GM23338 (cell line): ENCODE data around the gene KCND2. TPM values are rescaled to one million over a fixed set of nuclear protein-coding genes. Genes with fewer than 3 reads are reported as not detected.

ENCODE experiments used
- ATAC-seq: fragments of 200-7000 bp; cut with Tn5 transposase; 3 replicates; pipeline ENCODE4 v1.9.1; 2020
- DNase-seq: peaks from one replicate; pipeline ENCODE4 v3.0.0-alpha.2; 2015; ENCODE audit warnings: low spot score
- H2AFZ ChIP-seq: fragments of 200-600 bp; sonication (generic); 2 replicates; pipeline ENCODE4 v1.8.0; 2016; ENCODE audit warnings: antibody characterized with exemption, mild to moderate bottlenecking, moderate library complexity
- H3F3A ChIP-seq: fragments of 200-600 bp; sonication (generic); replicated peaks from 2 replicates; pipeline ENCODE4 v1.8.0; 2017; ENCODE audit warnings: antibody characterized with exemption, mixed run types, low read depth
- H3K27ac ChIP-seq: fragments of 200-600 bp; sonication (generic); 2 replicates; pipeline ENCODE4 v1.6.1; 2016; ENCODE audit warnings: low read depth
- H3K27me3 ChIP-seq: fragments of 200-600 bp; sonication (generic); 2 replicates; pipeline ENCODE4 v1.8.0; 2016; ENCODE audit warnings: mild to moderate bottlenecking, mixed run types, moderate library complexity; ENCODE audit not compliant: insufficient read depth
- H3K36me3 ChIP-seq: fragments of 200-600 bp; sonication (generic); 2 replicates; pipeline ENCODE4 v1.8.0; 2016; ENCODE audit warnings: mild to moderate bottlenecking; ENCODE audit not compliant: insufficient read depth
- H3K4me1 ChIP-seq: fragments of 200-600 bp; sonication (generic); 2 replicates; pipeline ENCODE4 v1.8.0; 2016; ENCODE audit warnings: mild to moderate bottlenecking, moderate library complexity; ENCODE audit not compliant: insufficient read depth
- H3K4me2 ChIP-seq: fragments of 200-600 bp; sonication (generic); 2 replicates; pipeline ENCODE4 v1.7.1; 2017; ENCODE audit warnings: mixed run types
- H3K4me3 ChIP-seq: fragments of 200-600 bp; sonication (generic); 2 replicates; pipeline ENCODE4 v1.6.1; 2016; ENCODE audit warnings: mixed run types
- H3K79me2 ChIP-seq: fragments of 200-600 bp; sonication (generic); replicated peaks from 2 replicates; pipeline ENCODE4 v1.8.0; 2017; ENCODE audit warnings: mild to moderate bottlenecking; ENCODE audit not compliant: insufficient read depth
- H3K9me2 ChIP-seq: fragments of 200-600 bp; sonication (generic); 2 replicates; pipeline ENCODE4 v1.8.0; 2017; ENCODE audit not compliant: insufficient read depth
- H4K20me1 ChIP-seq: fragments of 200-600 bp; sonication (generic); replicated peaks from 2 replicates; pipeline ENCODE4 v1.8.0; 2017; ENCODE audit warnings: mild to moderate bottlenecking; ENCODE audit not compliant: insufficient read depth
- H3K27ac Mint-ChIP-seq: 2 replicates; pipeline ENCODE4 v1.8.0; 2020; ENCODE audit warnings: inconsistent platforms, mild to moderate bottlenecking, moderate library complexity, mixed read lengths
- H3K27me3 Mint-ChIP-seq: 3 replicates; pipeline ENCODE4 v1.8.0; 2022; ENCODE audit warnings: low read depth, mild to moderate bottlenecking, moderate library complexity, mixed read lengths, inconsistent platforms; ENCODE audit not compliant: insufficient read depth, poor library complexity
- H3K36me3 Mint-ChIP-seq: 3 replicates; pipeline ENCODE4 v1.8.0; 2021; ENCODE audit warnings: low read depth, mild to moderate bottlenecking, inconsistent platforms, moderate library complexity, mixed read lengths
- H3K4me1 Mint-ChIP-seq: 3 replicates; pipeline ENCODE4 v1.8.0; 2020; ENCODE audit warnings: mild to moderate bottlenecking, inconsistent platforms, mixed read lengths
- H3K4me3 Mint-ChIP-seq: 3 replicates; pipeline ENCODE4 v1.8.0; 2021; ENCODE audit warnings: moderate library complexity, mild to moderate bottlenecking, inconsistent platforms, mixed read lengths
- H3K9me3 Mint-ChIP-seq: 3 replicates; pipeline ENCODE4 v1.8.0; 2020; ENCODE audit warnings: moderate library complexity, mild to moderate bottlenecking, inconsistent platforms, mixed read lengths
- CREB1 ChIP-seq: fragments of 250-450 bp; sonication (Bioruptor Pico); IDR thresholded peaks from 2 replicates; pipeline ENCODE4 v1.5.0; 2020; ENCODE audit warnings: low read depth, mild to moderate bottlenecking, moderate library complexity
- EZH2 ChIP-seq: fragments of 200-600 bp; sonication (generic); IDR thresholded peaks from one replicate; pipeline ENCODE4 v1.8.0; 2017; ENCODE audit warnings: antibody characterized with exemption, mild to moderate bottlenecking, low read depth; ENCODE audit not compliant: unreplicated experiment
- JUNB ChIP-seq: IDR thresholded peaks from one replicate; pipeline ENCODE4 v1.6.1; 2016; ENCODE audit warnings: antibody characterized with exemption; ENCODE audit not compliant: unreplicated experiment
- NANOG ChIP-seq: IDR thresholded peaks from 2 replicates; pipeline ENCODE4 v1.6.1; 2016; ENCODE audit warnings: antibody characterized with exemption, borderline replicate concordance
- POLR2AphosphoS5 ChIP-seq: IDR thresholded peaks from 2 replicates; pipeline ENCODE4 v1.6.1; 2016; ENCODE audit warnings: antibody characterized with exemption, low read depth
- STAT1 ChIP-seq: IDR thresholded peaks from one replicate; pipeline ENCODE4 v1.6.1; 2016; ENCODE audit warnings: antibody characterized with exemption; ENCODE audit not compliant: unreplicated experiment
- ZNF331 ChIP-seq: fragments of 250-450 bp; sonication (Bioruptor Pico); IDR thresholded peaks from 2 replicates; pipeline ENCODE4 v1.5.0; 2020; ENCODE audit warnings: low read depth, mild to moderate bottlenecking, moderate library complexity
- polyA plus RNA-seq: library from polyadenylated mRNA; unstranded; fragments of >200 nt; fragmentation: Nextera tagmentation; extraction: Ambion mirVana; gene quantifications from 2 replicates; pipeline ENCODE4 v1.2.1, GENCODE V29; 2016
- total RNA-seq: library from RNA; depleted of rRNA; stranded (reverse); fragments of >200 nt; shearing (Covaris generic); gene quantifications from 2 replicates; pipeline ENCODE4 v1.2.3, GENCODE V29; 2014
- TF ChIP-seq, protein P1 (sequence below), 2 experiments: fragments of 200-600 bp in 1 of 2; sonication (generic) in 1 of 2; conservative IDR thresholded peaks; 2 replicates each; pipeline versions ENCODE4 v1.5.1 to v1.6.1; 2016 to 2017; ENCODE audit warnings: antibody characterized with exemption in 2 of 2, low read depth in 2 of 2, mild to moderate bottlenecking in 2 of 2, moderate library complexity in 1 of 2
- TF ChIP-seq, protein P2 (sequence below): IDR thresholded peaks from one replicate; pipeline ENCODE4 v1.6.1; 2018; ENCODE audit warnings: antibody characterized with exemption; ENCODE audit not compliant: unreplicated experiment
- TF ChIP-seq, protein P3 (sequence below): IDR thresholded peaks from 2 replicates; pipeline ENCODE4 v1.6.1; 2016; ENCODE audit warnings: antibody characterized with exemption

The KCND2 gene
- total and polyA plus RNA-seq, 2 experiments from 2014 or later: 7.1 to 15.6 TPM

DNA sequence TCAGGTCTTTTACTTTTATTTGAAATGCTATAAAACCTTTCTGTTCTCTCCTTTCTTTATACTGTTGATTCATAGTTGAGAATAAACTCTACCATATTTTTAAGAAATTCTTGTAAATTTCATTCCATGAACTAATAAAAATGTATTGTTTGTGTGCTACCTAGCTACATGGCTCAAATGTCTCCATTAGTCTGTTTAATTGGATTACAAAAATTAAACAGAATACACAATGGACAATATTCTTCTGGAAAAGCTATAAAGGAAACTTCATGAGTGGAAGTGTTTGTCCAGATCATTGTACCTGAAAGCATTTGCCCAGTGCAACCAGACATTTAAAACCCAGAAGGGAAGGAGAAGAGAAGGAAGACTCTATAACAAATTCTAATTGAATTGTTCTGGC is 20.1 kb downstream of the KCND2 start:
- H3K4me3 Mint-ChIP-seq: no peak overlapping the region
- ATAC-seq (no peak), DNase-seq (no peak)
- Histone ChIP-seq H3K27ac (no peak overlapping the region), H3K79me2 (no peaks in the 10 kb centered on the region), H3K36me3 (no peaks in the 10 kb centered on the region), H4K20me1 (no peaks in the 10 kb centered on the region), H3K4me2 (no peak overlapping the region), H3K4me1 (no peaks in the 10 kb centered on the region), H3F3A (no peaks in the 10 kb centered on the region), H3K27me3 (no peaks in the 10 kb centered on the region), H2AFZ (no peak overlapping the region), H3K4me3 (no peak overlapping the region), H3K9me2 (no peaks in the 10 kb centered on the region)
- TF ChIP-seq EZH2: no peak
- TF ChIP-seq JUNB: no peak
- TF ChIP-seq CREB1 (CRISPR knock-in tag): no peak
- TF ChIP-seq STAT1: no peak
- TF ChIP-seq NANOG: no peak
- TF ChIP-seq, protein P1, sequence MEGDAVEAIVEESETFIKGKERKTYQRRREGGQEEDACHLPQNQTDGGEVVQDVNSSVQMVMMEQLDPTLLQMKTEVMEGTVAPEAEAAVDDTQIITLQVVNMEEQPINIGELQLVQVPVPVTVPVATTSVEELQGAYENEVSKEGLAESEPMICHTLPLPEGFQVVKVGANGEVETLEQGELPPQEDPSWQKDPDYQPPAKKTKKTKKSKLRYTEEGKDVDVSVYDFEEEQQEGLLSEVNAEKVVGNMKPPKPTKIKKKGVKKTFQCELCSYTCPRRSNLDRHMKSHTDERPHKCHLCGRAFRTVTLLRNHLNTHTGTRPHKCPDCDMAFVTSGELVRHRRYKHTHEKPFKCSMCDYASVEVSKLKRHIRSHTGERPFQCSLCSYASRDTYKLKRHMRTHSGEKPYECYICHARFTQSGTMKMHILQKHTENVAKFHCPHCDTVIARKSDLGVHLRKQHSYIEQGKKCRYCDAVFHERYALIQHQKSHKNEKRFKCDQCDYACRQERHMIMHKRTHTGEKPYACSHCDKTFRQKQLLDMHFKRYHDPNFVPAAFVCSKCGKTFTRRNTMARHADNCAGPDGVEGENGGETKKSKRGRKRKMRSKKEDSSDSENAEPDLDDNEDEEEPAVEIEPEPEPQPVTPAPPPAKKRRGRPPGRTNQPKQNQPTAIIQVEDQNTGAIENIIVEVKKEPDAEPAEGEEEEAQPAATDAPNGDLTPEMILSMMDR (conservative IDR thresholded peaks at IDR 0.05; ENCODE audit: low read depth in 2 of 2): no peak
- TF ChIP-seq, protein P2, sequence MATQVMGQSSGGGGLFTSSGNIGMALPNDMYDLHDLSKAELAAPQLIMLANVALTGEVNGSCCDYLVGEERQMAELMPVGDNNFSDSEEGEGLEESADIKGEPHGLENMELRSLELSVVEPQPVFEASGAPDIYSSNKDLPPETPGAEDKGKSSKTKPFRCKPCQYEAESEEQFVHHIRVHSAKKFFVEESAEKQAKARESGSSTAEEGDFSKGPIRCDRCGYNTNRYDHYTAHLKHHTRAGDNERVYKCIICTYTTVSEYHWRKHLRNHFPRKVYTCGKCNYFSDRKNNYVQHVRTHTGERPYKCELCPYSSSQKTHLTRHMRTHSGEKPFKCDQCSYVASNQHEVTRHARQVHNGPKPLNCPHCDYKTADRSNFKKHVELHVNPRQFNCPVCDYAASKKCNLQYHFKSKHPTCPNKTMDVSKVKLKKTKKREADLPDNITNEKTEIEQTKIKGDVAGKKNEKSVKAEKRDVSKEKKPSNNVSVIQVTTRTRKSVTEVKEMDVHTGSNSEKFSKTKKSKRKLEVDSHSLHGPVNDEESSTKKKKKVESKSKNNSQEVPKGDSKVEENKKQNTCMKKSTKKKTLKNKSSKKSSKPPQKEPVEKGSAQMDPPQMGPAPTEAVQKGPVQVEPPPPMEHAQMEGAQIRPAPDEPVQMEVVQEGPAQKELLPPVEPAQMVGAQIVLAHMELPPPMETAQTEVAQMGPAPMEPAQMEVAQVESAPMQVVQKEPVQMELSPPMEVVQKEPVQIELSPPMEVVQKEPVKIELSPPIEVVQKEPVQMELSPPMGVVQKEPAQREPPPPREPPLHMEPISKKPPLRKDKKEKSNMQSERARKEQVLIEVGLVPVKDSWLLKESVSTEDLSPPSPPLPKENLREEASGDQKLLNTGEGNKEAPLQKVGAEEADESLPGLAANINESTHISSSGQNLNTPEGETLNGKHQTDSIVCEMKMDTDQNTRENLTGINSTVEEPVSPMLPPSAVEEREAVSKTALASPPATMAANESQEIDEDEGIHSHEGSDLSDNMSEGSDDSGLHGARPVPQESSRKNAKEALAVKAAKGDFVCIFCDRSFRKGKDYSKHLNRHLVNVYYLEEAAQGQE: no peak
- TF ChIP-seq, protein P3, sequence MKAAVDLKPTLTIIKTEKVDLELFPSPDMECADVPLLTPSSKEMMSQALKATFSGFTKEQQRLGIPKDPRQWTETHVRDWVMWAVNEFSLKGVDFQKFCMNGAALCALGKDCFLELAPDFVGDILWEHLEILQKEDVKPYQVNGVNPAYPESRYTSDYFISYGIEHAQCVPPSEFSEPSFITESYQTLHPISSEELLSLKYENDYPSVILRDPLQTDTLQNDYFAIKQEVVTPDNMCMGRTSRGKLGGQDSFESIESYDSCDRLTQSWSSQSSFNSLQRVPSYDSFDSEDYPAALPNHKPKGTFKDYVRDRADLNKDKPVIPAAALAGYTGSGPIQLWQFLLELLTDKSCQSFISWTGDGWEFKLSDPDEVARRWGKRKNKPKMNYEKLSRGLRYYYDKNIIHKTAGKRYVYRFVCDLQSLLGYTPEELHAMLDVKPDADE: no peak
- H3K4me1 Mint-ChIP-seq: peaks cover 6% of the 10 kb centered on the region; the same call in 2 of the 3 replicates
- no peaks in the 10 kb centered on the region for H3K27me3 Mint-ChIP-seq
- H3K27ac Mint-ChIP-seq: no peak overlapping the region
- H3K9me3 Mint-ChIP-seq: no peaks in the 10 kb centered on the region; the same call in 2 of the 3 replicates
- no peaks in the 10 kb centered on the region for H3K36me3 Mint-ChIP-seq

DNA sequence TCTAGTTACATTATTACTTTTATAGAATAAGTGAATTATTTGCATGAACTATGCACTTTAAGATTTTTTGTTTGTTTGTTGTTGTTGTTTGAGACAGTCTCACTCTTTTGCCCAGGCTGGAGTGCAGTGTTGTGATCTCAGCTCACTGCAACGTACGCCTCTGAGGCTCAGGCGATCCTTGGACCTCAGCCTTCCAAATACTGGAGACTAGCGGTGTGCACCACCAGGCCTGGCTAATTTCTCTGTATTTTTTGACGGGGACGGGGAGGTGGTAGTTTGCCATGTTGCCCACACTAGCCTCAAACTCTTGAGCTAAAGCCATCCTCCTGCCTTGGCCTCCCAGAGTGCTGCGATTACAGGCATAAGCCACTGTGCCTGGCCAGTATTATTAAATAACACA is 29.2 kb downstream of the KCND2 start:
- no peak overlapping the region for H3K27ac Mint-ChIP-seq
- DNase-seq (no peak), ATAC-seq (no peak)
- no peak overlapping the region for H2AFZ ChIP-seq
- no peaks in the 10 kb centered on the region for H3K79me2 ChIP-seq
- no peaks in the 10 kb centered on the region for H3K27me3 ChIP-seq
- peaks cover 22% of the 10 kb centered on the region for H3K4me1 ChIP-seq
- no peak overlapping the region for H3K27ac ChIP-seq
- H3K36me3 ChIP-seq: no peaks in the 10 kb centered on the region
- peaks cover 2% of the 10 kb centered on the region for H3K27me3 Mint-ChIP-seq
- H3K4me1 Mint-ChIP-seq: peaks cover 20% of the 10 kb centered on the region
- H3F3A ChIP-seq: no peaks in the 10 kb centered on the region
- no peaks in the 10 kb centered on the region for H4K20me1 ChIP-seq
- no peaks in the 10 kb centered on the region for H3K9me2 ChIP-seq
- H3K4me3 Mint-ChIP-seq: no peak overlapping the region
- no peak overlapping the region for H3K4me3 ChIP-seq
- H3K9me3 Mint-ChIP-seq: no peaks in the 10 kb centered on the region
- no peaks in the 10 kb centered on the region for H3K36me3 Mint-ChIP-seq
- H3K4me2 ChIP-seq: no peak overlapping the region
- TF ChIP-seq, protein P1 (conservative IDR thresholded peaks at IDR 0.05; ENCODE audit: low read depth in 2 of 2): no peak
- TF ChIP-seq, protein P3: no peak
- TF ChIP-seq JUNB (no peak), EZH2 (no peak), POLR2AphosphoS5 (no peak), NANOG (no peak), ZNF331 (no peak), STAT1 (no peak)
- TF ChIP-seq, protein P2: no peak
